CD4-positive, alpha-beta T cell treated with Interleukin-6 for 4 hours (primary cell): ENCODE data around the gene FAM240B.

Experiments used
- DNase-seq: peaks from one replicate; pipeline ENCODE4 v3.0.0-alpha.2; 2020; ENCODE audit warnings: mixed read lengths

The FAM240B gene

GRCh38 chr9:38662763-38663593 lies 57.0 kb downstream of the FAM240B start:
- no peak for DNase-seq

DNA sequence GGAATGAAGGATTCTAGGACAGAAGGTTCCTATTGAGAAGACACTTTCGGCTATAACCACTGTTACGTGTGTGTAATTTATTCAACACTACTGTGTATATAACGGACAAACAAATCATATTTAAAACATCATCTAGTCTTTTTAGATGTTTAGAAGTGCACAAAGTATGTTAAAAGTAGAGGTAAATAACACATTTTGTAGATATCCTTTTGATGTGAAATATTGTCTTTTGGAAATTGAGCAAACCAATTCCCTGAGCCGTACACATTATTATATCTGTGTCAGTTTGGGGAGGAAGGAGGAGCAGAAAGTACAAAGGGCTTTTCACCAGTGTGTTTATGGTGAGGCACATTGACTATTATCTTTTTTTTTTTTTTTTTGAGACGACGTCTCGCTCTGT lies 60.4 kb downstream of the FAM240B start:
- DNase-seq = no peak

- no peak for DNase-seq
Observed at GRCh38 chr9:38656896-38657295, 63.0 kb downstream of the FAM240B start.

- DNase-seq = no peak
Observed at GRCh38 chr9:38652486-38652885, 67.4 kb downstream of the FAM240B start.

GRCh38 chr9:38652044-38652443 lies 67.9 kb downstream of the FAM240B start:
- no peak for DNase-seq

DNA sequence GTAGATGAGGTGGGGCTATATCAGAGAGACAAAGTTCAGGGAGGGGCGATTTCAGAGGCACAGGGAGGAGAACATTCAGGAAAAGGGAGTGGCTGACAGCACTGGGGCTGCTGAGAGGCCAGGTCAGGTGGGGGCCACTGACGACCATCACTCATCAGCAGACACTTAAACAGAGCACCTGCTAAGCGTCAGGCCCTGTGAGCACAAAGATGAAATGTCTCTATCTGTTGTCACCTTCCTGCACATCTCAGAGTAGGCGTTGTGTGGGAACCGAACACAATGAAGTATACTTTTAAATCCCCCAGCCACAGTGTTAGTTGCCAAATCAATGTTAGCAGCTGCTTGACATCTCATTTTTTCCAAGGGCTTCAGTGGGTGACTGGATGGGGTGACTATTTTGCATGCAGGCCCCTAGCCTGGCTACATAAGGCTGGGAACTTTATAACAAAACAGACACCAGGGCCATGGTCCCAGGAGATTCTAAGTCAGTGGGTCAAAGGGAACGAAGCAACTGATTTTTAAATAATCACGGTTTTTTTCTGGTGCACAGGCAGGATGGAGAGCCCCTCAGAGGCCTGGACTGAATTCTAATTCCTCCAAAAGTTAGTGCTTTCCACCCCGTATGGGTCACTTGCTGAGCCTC lies 68.4 kb downstream of the FAM240B start:
- no peak for DNase-seq

DNA sequence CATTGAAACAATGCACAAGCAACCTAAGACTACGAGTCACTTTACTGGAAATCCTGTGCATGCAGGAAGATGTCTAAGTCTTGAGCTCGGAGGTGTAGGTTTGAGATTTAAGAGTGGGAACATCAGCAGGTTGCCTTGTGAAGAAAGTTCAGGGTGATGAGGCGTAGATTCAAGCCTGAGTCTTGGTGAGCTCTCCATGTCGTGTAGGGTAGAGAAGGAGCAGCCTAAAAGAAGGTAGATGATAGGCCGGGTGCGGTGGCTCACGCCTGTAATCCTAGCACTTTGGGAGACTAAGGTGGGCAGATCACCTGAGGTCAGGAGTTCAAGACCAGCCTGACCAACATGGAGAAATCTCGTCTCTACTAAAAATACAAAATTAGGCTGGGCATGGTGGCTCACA lies 69.4 kb downstream of the FAM240B start:
- no peak for DNase-seq

DNA sequence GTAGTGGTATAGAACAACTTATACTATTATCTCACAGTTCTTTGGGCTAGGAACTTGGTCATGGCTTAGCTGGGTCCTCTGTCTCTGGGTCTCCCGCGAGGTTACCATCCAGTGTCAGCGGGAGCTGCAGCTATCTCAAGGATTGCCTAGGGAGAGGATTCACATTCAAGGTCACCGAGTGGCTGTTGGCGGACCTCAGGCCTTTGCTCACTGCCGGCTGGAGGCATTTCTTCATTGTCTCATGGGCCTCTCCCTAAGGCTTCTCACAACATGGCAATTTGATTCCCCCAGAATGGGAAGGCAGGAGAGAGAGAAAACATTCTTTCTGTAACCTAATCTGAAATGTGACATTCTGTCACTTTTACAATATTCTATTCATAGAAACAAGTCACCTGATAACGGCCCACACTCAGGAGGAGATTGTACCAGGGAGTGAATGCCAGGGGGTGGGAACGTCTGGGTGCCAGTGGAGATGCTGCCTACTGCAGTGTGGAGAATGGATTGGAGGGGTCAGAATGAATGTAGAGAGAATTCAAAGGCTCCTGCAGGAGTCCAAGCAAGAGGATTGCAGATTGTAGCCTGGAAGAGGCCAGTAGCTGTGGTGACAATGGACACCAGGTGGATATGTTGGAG lies 70.1 kb downstream of the FAM240B start:
- no peak for DNase-seq

DNA sequence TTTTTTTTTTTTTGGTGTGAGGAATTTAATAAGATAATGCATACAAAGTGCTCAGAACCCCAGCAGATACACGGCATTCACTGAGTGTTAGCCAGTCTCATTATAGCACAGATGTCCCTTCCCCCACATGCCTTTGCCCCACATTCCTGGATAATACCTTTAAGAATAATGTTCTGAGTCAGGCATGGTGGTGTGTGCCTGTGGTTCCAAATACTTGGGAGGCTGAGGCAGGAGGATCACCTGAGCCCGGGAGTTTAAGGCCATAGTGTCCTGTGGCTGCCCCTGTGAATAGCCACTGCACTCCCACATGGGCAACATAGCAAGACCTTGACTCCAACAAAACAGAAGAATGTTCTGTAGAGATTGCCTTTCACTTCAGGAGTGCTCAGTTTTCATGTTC lies 75.3 kb downstream of the FAM240B start:
- DNase-seq = no peak
